ENCODE measurements around the gene MS4A18. TPM values are rescaled to one million over a fixed set of nuclear protein-coding genes. Genes with fewer than 3 reads are reported as not detected.
A peak's percentile ranks its signal among the peaks of the same experiment; 100 is the strongest.

Gene MS4A18
- total RNA-seq, 1 donor from 2014 or later: not detected

DNA sequence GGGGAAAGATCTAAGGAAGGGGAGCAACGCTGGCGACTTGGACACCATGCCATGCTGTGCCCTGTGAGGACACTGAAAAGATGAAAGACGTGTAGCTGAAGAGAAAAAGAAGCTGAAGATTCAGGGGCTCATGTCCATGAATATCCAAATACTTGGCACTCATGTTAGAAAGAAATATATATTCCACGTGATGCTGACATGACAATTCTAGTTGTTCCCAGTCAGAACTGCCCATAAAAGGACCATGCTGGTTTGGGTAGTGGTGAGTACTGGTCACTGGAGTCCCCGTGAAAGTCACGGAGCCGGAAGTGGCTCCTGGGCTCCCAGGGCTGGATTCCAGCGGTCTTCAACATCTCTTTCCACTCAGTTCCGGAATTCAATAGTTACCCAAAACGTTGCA, 42.0 kb downstream of the MS4A18 start:
- DNase-seq (ENCODE audit: low read depth): no peak

DNA sequence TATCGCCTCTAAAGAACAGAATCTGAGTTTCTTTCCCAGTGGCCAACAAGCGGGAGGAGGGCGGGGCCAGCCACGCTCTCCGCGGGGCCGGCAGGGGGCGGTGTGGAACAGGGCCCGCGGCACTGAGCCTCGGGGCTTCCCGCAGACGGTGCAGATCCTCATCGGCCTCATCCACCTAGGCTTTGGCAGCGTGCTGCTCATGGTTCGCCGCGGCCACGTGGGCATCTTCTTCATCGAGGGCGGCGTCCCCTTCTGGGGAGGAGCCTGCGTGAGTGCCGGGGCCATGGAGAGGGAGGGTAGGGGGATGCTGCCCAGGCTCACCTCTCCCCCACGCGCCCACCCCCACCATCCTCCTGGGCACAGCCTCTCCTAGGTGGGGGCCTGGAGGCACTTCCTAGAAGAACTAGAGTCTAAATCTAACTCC, 42.9 kb downstream of the MS4A18 start:
- no peak for DNase-seq (ENCODE audit: low read depth)

DNA sequence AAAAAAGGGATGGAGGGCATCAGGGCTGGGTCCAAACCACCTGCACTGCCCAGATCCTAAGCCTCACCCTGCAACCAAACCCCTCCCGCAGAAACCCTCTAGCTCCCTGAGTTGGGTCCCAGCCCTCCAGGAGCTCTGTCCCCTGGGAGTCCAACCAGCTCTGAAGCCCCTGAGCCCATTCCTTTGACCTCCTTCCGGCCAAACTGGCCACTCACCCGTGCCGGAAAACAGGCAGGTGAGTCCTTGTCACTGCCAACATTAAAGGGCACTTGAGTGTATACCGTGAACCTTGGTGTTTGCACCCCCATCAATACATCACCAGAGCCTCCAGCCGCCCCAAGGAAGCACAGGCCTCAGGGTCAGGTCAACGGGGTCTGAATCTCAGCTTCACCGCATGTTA, 43.7 kb downstream of the MS4A18 start:
- no peak for DNase-seq (ENCODE audit: low read depth)

DNA sequence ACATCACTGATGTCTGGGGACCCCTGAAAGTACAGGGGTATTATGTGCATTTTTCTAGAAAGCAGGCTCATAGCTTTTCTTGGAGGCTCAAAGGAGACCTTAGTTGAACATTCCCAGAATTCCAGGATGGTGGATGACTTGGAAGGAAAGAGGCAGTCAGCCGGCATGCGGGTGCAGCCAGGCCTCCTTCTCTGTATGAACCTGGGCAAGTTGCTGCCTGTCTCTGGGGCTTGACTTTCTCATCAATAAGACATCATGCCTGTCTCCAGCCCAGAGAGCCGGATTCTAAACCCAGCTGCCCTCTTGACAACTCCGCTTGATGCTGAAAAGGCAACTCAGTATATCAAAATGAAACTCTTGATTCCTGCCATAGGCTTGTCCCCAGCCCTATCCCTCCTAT, 44.8 kb downstream of the MS4A18 start:
- DNase-seq (ENCODE audit: low read depth): no peak

DNA sequence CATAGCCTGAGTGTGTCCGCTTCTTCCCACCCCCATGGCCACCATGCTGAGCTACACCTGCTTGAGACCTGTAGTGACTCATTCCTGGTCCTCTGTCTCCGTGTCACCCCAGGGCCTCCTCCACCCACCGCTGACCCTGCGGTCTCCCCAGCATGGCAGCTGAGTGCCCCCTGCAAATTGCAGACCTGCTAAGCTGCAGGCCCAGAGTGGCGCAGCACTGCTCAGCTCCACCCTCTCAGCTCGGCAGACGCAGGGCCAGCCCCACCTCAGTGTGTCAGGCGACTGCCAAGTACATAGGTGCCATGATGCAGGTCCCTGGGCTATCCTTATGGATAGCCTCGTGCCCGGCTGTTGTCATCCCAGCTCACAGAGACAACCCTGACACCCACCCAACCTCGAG, 45.3 kb downstream of the MS4A18 start:
- no peak for DNase-seq (ENCODE audit: low read depth)

DNA sequence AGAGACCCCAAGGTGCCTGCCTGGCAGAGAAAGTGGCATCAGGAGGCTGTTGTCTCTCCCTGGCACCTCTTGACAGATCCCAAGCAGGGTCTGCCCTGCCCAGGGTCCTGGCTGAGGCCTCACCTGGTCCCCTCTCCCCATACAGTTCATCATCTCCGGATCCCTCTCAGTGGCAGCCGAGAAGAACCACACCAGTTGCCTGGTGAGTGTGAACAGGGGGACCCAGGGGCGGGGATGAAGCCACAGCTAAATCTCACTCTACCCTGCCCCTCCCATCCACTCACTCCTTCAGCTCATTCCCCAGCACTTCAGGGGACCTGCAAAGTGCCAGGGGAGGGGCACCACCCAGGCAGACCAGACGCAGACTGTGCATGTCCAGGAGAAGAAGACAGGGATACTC, 46.6 kb downstream of the MS4A18 start:
- no peak for DNase-seq (ENCODE audit: low read depth)

DNA sequence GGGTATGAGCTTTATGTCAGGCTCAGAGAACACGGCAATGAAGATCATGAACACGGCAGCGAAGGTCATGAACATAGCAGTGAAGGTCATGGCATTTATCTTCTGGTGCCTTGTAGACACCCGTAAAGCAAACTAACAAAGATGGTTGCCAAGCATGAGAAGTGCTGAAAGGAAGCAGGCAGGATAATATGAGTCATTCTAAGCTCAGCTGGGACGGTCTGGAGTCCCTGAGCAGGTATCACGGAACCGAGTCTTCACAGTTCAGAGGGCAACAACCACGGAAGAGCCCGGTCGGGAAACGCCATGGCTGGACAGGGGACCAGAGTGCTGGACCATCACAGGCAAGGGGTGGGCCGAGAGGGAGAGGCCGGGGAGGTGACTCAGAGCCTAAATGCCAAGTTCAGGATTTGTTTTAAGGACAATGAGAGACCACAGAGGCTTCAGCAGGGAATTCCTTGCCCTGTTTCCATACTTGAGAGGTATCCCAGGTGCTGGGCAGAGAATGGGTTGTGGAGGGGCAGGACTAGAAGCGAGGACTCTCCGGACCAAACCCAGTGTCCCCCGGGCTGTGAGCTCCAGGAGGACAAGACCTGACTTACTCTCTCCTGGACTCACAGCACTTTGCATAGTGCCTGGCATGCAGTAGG, 47.5 kb downstream of the MS4A18 start:
- DNase-seq (ENCODE audit: low read depth): no peak

DNA sequence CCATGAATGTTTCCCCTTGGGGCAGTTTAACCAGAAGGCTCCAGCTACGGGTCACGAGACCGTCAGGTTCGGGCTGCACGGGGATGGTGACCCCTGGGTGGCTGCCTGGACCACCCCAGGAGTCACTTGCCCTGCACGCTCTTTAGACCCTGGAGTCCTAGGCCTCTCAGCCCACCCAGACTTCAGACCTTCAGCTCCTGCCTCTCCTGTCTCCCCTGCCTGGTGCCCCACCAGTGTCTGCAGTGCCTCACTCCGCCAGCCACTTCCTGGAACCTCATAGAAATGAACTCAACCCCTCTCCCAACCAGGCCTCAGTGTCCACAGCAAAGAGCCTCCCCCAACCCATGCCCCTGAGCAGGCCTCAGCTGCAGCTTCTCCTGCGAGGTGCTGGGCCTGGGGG, 48.1 kb downstream of the MS4A18 start:
- no peak for DNase-seq (ENCODE audit: low read depth)

DNA sequence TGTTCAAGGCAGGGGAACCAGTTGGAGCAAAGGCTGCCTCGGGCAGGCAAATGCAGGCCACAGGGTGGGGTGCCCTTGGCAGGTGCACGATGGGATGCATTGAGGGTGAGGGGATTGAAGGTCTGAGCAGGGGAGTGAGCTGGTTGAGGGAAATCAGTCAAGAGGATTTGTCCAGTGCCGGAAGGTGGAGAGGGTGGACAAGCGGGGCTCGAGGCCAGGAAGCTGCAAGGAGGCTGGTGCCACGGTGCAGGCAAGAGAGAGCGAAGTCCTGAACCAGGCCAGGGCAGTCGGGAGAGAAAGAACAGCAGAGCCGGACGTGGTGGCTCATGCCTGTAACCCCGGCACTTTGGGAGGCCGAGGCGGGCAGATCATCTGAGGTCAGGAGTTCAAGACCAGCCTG, 50.2 kb downstream of the MS4A18 start:
- DNase-seq (ENCODE audit: low read depth): no peak

DNA sequence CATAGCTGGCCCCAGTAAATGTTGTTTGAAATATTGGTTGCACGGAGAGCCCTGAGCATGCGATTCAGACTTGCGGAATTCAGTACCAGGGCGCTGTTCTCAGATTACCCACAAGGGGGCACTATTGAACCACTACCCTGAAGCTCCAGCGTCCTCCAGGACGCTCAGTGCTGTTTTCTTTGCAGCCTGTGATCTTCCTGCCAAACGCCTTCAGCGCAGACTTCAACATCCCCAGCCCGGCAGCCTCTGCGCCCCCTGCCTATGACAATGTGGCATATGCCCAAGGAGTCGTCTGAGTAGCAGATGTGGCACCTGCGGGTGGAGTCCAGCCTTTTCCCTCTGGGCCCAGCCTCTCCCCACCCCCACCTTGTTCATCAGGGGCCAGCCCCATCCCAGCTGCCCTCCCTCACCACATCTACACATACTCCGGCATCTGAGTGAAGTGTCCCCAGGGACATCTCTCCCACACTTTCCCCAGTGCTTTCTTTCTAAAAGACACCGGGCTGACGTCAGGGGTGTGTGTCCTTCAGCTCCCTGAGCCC, 51.0 kb downstream of the MS4A18 start:
- peak; percentile 85 for DNase-seq (ENCODE audit: low read depth)

DNA sequence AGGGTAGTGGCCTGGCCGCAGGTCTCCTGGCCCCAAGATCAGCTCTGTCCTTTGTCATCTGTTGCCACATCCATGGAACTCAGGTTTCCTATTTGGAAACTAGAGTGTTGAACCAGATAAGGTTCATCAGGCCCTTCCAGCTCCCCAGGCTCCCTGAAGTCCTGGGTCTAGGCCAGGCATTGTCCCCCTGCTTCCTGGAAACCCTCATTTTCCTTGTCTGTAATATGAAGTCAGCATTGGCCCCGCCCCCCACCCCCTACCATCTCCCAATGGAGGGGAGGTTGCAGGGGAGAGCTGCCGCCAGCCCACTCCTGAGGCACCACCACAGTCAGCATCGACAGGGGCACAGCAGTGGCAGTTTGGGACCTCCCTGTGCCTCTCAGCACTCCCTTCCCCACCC, 51.6 kb downstream of the MS4A18 start:
- no peak for DNase-seq (ENCODE audit: low read depth)

DNA sequence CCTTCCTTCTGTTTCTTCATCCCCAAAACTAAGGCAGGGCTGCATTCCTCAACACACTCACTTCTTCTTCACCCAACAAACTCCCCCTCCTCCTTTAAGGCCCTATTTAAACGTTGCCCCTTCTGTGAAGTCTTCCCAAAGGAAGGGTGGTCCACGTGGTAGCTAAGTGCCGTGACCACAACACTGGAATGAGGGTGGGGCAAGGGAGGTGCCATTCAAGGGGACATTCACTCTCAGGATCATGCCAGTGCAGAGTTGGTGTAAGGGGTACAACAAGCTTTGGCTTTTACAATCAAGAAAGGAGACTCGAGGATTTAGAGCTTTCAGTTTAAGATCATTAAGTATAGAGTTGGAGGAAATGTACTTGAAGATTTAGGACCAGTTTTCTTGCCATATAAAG, 52.6 kb downstream of the MS4A18 start:
- DNase-seq (ENCODE audit: low read depth): no peak

DNA sequence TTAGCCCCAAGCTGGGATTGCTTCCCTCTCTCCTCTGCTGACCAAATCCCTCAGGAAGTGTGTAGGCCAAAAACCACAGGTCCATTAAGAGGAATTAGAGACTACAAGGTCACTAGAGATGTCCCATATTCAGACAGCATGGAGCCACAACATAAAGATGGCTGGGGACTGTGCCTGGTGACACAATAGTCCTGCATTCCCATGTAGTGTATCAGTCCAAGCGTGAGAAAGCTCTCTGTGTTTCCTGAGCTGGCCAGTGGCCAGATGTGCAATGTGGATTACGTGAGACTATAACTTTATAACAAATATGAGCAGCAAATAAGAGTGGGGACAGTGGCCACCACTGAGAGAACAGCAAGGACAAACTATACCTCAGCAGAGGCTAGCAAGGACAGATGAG, 53.1 kb downstream of the MS4A18 start:
- DNase-seq (ENCODE audit: low read depth): peak; percentile 10

DNA sequence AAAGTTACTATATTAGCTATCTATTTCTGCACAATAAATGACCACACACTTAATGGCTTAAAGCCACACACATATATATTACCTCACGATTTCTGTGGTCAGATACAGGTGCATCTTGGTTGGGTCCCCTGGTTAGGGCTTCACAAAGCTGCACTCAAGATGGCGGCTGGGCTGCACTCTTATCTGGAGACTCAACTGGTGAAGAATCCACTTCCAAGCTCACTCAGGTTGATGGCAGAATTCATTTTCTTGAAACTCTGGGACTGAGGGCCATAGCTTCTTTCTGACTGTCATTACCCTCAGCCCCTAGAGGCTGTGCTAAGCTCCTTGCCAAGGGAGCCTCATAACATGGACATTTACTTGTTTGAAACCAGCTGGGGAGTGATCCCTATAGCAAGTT, 55.5 kb downstream of the MS4A18 start:
- no peak for DNase-seq (ENCODE audit: low read depth)

DNA sequence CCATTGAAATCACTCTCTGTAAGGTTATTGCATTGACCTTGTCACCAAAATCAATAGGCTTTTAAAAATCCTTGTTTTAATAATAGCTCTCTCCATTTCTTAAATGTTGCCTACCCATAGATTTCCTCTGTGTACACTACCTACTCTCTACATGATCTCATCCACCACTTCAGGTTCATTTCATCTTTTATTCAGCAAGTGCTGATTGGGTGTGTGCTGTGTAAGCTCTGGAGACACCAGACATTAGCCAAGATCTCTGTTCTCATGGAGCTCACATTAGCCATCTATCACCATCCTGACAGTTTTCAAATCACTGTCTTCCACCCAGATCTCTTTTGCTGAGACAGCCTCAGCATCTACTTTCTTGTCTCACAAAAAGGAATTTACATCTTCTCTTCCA, 56.3 kb downstream of the MS4A18 start:
- no peak for DNase-seq (ENCODE audit: low read depth)

DNA sequence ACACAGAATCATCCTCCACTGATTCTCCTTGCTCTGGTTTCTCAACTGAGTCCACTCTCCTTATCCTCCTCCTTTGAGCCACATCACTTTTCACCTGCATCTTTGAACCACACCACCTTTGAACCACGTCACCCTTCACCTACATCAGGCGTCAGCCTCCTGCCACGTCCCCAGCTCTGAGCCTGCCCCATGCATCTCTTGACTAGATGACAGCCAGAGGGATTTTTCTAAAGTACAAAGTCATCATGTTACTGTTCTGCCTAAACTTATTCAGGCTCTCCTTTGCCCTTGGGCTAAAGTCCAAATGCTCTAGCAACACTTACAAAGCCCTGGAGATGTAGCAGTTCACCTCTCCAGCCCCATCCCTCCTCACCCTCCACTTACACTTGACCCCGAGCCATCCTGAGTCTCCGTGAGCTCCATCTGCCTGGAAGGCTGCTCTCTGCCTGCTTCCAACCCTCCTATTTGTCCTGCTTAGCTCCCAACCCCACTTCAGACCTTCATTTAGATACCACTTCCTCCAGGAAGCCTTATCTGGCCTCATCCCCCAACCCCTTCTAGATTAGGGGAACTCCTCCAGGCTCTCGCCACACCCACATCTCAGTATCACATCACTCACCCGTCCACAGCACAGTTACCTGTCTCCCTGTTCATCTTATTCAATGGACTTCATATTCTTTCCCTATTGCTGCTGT, 56.9 kb downstream of the MS4A18 start:
- no peak for DNase-seq (ENCODE audit: low read depth)

DNA sequence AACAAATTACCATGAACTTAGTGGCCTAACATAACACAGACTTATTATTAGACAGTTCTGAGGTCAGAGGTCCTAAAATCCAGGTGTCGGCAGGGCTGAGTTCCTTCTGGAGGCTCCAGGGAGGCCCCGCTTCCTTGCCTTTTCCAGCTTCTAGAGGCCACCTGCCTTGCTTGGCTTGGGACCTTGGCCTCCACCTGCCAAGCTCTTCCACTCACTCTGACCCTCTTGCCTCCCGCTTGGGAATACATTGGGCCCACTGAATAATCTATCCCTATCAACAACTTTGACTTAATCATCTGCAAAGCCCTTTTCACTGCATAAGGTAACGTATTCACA, 57.4 kb downstream of the MS4A18 start:
- no peak for DNase-seq (ENCODE audit: low read depth)

DNA sequence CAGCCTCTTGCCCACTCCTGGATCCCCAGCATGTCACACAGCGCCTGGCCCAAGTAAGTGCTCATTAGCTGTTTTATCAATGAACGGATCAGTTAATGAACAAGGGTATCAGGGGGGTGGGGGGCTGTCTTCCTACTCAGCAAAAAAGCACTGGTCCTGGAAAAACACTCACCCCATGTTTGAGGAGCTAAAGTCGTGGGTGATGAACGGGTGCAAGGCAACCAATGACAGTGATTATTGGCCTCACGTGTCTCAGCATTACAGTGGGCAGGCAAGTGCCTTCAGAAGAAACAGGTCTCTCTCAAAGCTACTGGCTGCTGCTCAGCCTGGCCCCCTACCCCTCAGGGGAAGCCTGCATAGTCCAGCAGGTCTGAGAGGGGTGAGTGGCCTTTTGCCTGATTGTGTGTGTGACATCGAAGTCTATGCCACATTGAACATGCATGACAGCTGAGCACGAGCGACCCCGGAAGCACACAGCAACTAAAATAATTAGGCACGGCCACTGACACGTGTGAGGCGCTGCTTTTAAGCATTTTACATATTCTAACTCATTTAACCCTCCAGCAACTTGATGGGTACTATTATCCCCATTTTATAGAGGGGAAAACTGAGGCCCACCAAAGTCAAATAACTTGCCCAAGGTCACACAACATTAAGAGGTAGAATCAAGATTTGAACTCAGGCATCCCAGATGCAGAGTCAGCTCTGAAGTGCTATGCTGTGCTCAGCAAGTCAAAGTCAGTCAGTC, 58.0 kb downstream of the MS4A18 start:
- no peak for DNase-seq (ENCODE audit: low read depth)

DNA sequence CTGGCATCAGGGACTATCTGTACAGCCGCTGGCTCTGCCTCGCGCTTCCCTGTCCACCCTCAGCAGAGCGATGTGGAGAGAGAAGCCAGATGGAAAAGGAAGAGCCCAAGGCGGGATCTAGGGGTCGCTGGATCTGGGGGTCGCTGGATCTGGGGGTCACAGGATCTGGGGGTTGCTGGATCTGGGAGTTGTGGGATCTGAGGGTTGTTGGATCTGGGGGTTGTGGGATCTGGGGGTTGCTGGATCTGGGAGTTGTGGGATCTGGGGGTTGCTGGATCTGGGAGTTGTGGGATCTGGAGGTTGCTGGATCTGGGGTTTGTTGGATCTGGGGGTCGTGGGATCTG, 58.6 kb downstream of the MS4A18 start:
- no peak for DNase-seq (ENCODE audit: low read depth)

DNA sequence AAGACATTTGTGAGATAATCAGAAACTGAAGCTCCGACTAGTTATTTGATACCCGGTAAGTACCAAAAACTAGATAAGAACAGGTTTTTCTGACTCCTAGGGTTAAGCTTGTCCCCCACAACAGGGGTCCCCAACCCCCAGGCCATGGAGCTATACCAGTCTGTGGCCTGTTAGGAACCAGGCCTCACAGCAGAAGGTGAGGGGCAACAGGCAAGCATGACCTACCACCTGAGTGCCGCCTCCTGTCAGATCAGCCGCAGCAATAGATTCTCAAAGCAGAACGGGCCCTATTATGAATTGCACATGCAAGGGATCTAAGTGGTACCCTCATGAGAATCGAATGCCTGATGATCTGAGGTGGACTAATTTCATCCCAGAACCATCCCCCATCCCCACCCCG, 59.4 kb downstream of the MS4A18 start:
- DNase-seq (ENCODE audit: low read depth): no peak

DNA sequence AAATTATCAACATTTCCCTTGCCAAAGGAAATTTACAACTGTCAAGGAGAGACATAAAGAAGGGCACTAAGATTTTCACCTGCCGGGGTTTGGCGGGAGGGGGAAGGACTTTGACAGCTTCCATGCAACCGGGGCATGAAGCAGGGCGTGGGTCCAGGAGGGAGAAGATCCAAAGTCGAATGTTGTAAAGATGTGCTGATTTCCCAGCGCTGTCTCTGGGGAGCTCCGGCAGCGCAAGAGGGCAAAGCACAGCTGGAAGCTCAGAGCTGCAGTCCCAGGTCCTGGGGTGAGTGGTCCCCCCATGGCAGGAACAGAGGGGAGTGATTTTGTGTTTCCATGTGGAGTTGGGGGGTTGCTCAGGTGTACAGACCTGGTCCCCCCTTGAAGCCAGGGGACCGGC, 60.6 kb downstream of the MS4A18 start, which contains the start of gene MS4A10:
Gene MS4A10 (plus strand): TSS at position 198 of the 400 bp plus-strand sequence. CDS start 5,003 bp downstream, outside the sequence.
- no peak for DNase-seq (ENCODE audit: low read depth)

DNA sequence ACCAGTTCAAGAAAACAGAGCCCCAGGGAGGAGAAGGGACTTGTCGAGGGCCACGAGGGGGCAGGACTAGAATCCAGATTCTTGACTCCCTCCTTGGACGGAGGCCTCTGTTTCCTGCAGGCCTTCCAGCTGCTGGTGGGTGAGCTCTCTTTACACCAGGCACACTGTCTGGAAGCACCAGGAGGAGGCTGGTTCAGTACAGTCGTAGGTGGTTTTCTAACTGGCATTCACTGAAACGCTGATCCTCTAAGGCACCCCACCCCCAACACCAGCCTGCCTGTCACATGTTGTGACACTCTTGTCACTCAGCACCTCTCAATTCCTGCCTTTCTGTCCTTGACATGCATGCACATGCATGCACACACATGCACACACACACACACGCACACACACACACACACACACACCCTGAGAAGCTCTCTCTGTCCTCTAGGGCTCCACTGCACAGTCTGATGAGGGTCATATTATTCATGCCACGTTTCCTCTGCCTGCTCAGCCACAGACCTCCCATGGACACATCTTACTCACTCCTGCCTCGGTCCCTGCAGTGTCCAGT, 61.4 kb downstream of the MS4A18 start:
- DNase-seq (ENCODE audit: low read depth): peak; percentile 11
